Measurements from ENCODE around the gene CPT1C. TPM values are rescaled to one million over a fixed set of nuclear protein-coding genes. Genes with fewer than 3 reads are reported as not detected.

The CPT1C gene
- total and polyA plus RNA-seq, 2 of the 4 experiments (the other 2 are of a cell fraction): 14.2 to 56.1 TPM

DNA sequence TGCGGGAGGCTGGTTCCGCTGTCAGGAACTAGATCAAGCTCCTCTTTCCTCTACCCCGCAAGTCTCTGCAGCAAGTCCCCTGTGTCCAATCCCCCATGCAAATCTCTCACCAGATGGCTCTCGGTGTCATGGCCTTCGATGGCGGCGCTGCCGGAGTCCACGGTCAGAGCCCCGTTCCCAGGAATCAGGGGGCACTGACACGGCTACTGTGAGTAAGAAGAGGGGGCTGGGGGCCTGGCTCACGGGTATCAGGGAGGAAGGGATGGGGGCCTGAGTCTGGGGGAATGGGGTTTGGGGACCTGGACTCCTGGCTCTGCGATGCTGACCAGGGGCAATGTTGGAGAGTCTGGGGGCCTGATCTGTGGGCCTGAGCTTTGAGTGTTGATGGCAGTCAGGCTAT is 44.9 kb upstream of the CPT1C start:
- Histone ChIP-seq H3K18ac (ENCODE audit: low read depth, low read length) (no peak overlapping the region), H3K4ac (ENCODE audit: low read depth, low read length) (no peak overlapping the region), H3K4me2 (ENCODE audit: low read depth, low read length) (no peak overlapping the region), H2BK5ac (ENCODE audit: low read depth, low read length, poor library complexity, severe bottlenecking) (no peak overlapping the region), H4K8ac (ENCODE audit: low read depth in 2 of 2, low read length in 2 of 2) (no peak overlapping the region), H3K79me1 (ENCODE audit: low read depth in 1 of 2, low read length in 2 of 2) (peaks cover 49 to 76% of the 10 kb centered on the region in 2 experiments), H3K14ac (replicated peaks; ENCODE audit: low read depth, low read length) (no peak overlapping the region), H3K9me1 (ENCODE audit: insufficient read depth, low read length) (0 out of 2 replicates have a peak, but pooled peaks cover 8% of the 10 kb centered on the region), H3K9ac (ENCODE audit: low read depth, low read length) (no peak overlapping the region), H2BK15ac (ENCODE audit: low read depth, low read length) (no peak overlapping the region), H3K27ac (ENCODE audit: insufficient read depth, low read length) (no peak overlapping the region), H3K23ac (ENCODE audit: low read depth, low read length) (no peak overlapping the region), H4K5ac (ENCODE audit: low read depth, low read length) (no peak overlapping the region), H2BK20ac (ENCODE audit: low read depth, low read length) (no peak overlapping the region), H2AK5ac (ENCODE audit: low read depth, low read length) (no peak overlapping the region), H3K4me1 (ENCODE audit: control insufficient read depth, insufficient read depth, low read length) (peaks cover 3% of the 10 kb centered on the region), H4K20me1 (ENCODE audit: insufficient read depth, low read length) (peaks cover 47% of the 10 kb centered on the region), H2AK9ac (replicated peaks; ENCODE audit: low read depth, low read length, poor library complexity) (no peak overlapping the region), H3K27me3 (ENCODE audit: control insufficient read depth, insufficient read depth, low read length) (no peaks in the 10 kb centered on the region), H3K56ac (ENCODE audit: extremely low read depth, insufficient read depth, low read length) (no peak overlapping the region), H3K36me3 (ENCODE audit: control insufficient read depth, insufficient read depth, low read length) (peaks cover 36% of the 10 kb centered on the region), H3K4me3 (ENCODE audit: insufficient read depth, low read depth, low read length) (no peak overlapping the region), H2AFZ (replicated peaks; ENCODE audit: low read length, poor library complexity) (no peak overlapping the region), H3K9me3 (ENCODE audit: control insufficient read depth, insufficient read depth, low read length) (no peaks in the 10 kb centered on the region), H4K91ac (ENCODE audit: insufficient read depth, low read depth, low read length) (no peak overlapping the region), H2BK120ac (ENCODE audit: low read depth, low read length) (no peak overlapping the region)
- 100% methylated on average over 2 of the region's 13 CpGs; no CpG with 5 or more reads in 1 of the 2 experiments for WGBS, 2 experiments (ENCODE audit: extremely low coverage in 2 of 2, insufficient read length in 1 of 2)
- no TSS peak for BruUV-seq (replicated peaks)
- ChIA-PET CTCF (no interaction called here), POLR2A (ENCODE audit: unreplicated experiment) (no interaction called here)
- DNase-seq: no peak
- no peak for ATAC-seq (ENCODE audit: low read depth)
- no peak for TF ChIP-seq CHD1 (IDR thresholded peaks at IDR 0.05; ENCODE audit: low read depth, low read length)
- TF ChIP-seq POLR2A (IDR thresholded peaks at IDR 0.05; ENCODE audit: low read depth, low read length): no peak
- no peak for TF ChIP-seq SMC3 (IDR thresholded peaks at IDR 0.05; ENCODE audit: low read depth, low read length)
- TF ChIP-seq MXI1 (IDR thresholded peaks at IDR 0.05; ENCODE audit: borderline replicate concordance, low read depth, low read length): no peak
- TF ChIP-seq, protein P1, sequence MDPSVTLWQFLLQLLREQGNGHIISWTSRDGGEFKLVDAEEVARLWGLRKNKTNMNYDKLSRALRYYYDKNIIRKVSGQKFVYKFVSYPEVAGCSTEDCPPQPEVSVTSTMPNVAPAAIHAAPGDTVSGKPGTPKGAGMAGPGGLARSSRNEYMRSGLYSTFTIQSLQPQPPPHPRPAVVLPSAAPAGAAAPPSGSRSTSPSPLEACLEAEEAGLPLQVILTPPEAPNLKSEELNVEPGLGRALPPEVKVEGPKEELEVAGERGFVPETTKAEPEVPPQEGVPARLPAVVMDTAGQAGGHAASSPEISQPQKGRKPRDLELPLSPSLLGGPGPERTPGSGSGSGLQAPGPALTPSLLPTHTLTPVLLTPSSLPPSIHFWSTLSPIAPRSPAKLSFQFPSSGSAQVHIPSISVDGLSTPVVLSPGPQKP (IDR thresholded peaks at IDR 0.05; ENCODE audit: borderline replicate concordance, low read depth, low read length): no peak
- TF ChIP-seq, protein P2, sequence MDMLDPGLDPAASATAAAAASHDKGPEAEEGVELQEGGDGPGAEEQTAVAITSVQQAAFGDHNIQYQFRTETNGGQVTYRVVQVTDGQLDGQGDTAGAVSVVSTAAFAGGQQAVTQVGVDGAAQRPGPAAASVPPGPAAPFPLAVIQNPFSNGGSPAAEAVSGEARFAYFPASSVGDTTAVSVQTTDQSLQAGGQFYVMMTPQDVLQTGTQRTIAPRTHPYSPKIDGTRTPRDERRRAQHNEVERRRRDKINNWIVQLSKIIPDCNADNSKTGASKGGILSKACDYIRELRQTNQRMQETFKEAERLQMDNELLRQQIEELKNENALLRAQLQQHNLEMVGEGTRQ (IDR thresholded peaks at IDR 0.05; ENCODE audit: low read depth, low read length): no peak
- TF ChIP-seq NFE2L2 (IDR thresholded peaks at IDR 0.05; ENCODE audit: low read depth, low read length): no peak
- TF ChIP-seq MAFK (IDR thresholded peaks at IDR 0.05; ENCODE audit: low read depth, low read length): no peak
- TF ChIP-seq RAD21 (IDR thresholded peaks at IDR 0.05; ENCODE audit: low read length): no peak
- TF ChIP-seq FOS (IDR thresholded peaks at IDR 0.05; ENCODE audit: low read depth, low read length): no peak
- TF ChIP-seq MAZ (IDR thresholded peaks at IDR 0.05; ENCODE audit: borderline replicate concordance, low read depth, low read length): no peak
- TF ChIP-seq RCOR1 (IDR thresholded peaks at IDR 0.05; ENCODE audit: insufficient replicate concordance, low read length): no peak
- TF ChIP-seq, protein P3, sequence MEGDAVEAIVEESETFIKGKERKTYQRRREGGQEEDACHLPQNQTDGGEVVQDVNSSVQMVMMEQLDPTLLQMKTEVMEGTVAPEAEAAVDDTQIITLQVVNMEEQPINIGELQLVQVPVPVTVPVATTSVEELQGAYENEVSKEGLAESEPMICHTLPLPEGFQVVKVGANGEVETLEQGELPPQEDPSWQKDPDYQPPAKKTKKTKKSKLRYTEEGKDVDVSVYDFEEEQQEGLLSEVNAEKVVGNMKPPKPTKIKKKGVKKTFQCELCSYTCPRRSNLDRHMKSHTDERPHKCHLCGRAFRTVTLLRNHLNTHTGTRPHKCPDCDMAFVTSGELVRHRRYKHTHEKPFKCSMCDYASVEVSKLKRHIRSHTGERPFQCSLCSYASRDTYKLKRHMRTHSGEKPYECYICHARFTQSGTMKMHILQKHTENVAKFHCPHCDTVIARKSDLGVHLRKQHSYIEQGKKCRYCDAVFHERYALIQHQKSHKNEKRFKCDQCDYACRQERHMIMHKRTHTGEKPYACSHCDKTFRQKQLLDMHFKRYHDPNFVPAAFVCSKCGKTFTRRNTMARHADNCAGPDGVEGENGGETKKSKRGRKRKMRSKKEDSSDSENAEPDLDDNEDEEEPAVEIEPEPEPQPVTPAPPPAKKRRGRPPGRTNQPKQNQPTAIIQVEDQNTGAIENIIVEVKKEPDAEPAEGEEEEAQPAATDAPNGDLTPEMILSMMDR (conservative IDR thresholded peaks at IDR 0.05; ENCODE audit: low read depth, low read length): no peak
- TF ChIP-seq CEBPB (IDR thresholded peaks at IDR 0.05; ENCODE audit: low read depth, low read length): no peak
- in situ Hi-C loops (cut with MboI; ENCODE audit: low sequenced_read_pairs): no loop called here
- dilution Hi-C loops (cut with HindIII; ENCODE audit: low sequenced_read_pairs, unreplicated experiment): no loop called here
- intact Hi-C loops (cut with micrococcal nuclease): no loop called here
